Occipital lobe (tissue), 3 donors: ENCODE results near the gene RYR2. TPM values are rescaled to one million over a fixed set of nuclear protein-coding genes. Genes with fewer than 3 reads are reported as not detected.
"Not testable (repeated sequence)": the region's sequence is repeated elsewhere in the genome, so short reads cannot be mapped to it uniquely, and the experiment has no call there.

Experiments used
- DNase-seq: peaks from one replicate; lab custom pipeline; 2025; lab: John Stamatoyannopoulos, UW
- small RNA-seq: library from RNA; depleted of rRNA; stranded (forward); fragments of <200 nt; gene quantifications from one replicate; pipeline ENCODE3, GENCODE V24; 2014
- total RNA-seq: library from RNA; depleted of rRNA; stranded (reverse); fragments of >200 nt; gene quantifications from one replicate; pipeline ENCODE4 v1.2.3, GENCODE V29; 2014

RYR2 gene
- total RNA-seq, 1 donor from 2014 or later = 40.7 TPM

DNA sequence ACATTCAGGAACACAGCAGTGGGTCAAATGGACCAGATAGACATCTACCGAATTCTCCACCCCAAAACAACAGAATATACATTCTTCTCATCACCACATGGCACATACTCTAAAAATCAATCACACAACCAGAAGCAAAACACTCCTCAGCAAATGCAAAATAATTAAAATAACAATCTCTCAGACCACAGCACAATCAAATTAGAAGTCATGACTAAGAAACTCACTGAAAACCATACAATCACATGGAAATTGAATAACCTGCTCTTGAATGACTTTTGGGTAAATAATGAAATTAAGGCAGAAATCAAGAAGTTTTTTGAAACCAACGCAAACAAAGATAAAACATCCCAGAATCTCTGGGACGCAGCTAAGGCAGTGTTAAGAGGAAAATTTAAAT lies 799.5 kb downstream of the RYR2 start:
- no peak for DNase-seq

DNA sequence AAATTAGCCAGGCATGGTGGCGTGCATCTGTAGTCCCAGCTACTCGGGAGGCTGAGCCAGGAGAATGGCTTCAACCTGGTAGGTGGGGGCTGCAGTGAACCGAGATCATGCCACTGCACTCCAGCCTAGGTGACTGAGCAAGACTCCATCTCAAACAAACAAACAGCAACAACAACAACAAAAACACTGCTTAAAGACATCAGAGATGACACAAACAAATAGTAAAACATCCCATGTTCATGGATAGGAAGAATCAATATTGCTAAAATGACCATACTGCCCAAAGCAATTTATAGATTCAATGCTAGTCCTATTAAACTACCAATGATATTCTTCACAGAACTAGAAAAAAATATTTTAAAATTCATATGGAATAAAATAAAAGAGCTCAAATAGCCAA lies 801.5 kb downstream of the RYR2 start:
- not testable (repeated sequence) for DNase-seq

DNA sequence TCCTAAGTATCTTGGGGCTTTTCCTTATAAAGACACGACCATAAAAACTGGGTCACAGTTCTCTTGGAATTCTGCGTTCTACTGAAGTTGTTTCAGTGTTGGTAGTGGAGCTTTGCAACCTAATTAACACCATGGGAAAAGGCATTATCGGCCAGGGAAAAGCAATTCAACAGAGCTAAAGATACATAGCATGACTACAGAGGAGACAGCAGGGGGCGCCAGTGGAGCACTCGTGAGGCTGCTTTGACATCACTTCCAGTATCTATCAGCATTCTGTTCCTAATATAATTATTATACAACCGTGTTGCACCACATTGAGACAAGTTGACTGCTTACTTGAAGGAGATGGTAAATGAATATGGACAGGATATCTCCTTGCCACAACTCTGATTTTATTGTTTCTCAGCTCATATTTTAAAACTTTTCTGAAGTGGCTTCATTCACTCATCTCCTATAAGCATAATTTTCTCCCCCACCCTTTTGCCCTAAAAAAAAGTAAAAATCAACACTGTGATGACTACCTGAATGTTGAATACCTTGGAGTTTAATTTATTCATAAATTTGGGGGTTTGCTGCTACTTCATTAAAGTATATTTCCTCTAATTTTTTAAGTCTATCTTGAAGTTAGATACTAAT lies 809.3 kb downstream of the RYR2 start:
- peak; percentile 20 for DNase-seq

DNA sequence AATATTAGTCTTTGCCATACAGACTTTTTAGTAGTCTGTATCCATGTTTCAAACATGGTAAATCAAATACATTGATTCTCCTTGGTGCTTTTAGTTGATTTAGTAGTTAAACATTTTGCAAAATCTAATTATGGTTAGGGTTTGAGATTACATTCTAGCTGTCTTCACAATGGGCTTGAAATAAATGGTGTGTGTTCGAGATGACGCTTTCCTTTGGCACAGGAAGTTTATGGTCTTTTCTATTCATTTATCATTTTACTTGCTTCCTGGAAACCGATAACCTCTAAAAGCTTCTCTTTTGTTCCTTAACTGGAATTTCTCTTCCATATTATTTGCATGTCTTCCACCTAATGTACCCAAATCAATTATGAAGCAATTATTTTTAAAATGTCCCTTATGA lies 810.4 kb downstream of the RYR2 start:
- no peak for DNase-seq

DNA sequence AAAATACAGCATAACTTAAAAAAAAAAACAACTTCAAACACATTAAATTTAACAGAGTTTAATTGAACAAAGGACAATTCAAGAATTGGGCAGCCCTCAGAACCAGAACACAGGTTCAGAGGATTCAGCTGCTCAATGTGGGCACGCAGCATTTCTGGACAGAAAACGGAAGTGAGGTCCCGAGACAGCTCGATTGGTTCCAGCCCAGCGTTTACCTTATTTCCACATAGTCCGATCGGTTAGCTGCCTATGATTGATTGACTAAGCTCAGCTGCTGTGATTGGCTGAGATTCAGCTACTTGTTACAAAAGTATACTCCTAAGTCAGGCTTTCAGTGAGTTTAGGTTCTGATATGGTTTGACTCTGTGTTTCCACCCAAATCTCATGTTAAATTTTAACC lies 815.5 kb downstream of the RYR2 start:
- DNase-seq = no peak

DNA sequence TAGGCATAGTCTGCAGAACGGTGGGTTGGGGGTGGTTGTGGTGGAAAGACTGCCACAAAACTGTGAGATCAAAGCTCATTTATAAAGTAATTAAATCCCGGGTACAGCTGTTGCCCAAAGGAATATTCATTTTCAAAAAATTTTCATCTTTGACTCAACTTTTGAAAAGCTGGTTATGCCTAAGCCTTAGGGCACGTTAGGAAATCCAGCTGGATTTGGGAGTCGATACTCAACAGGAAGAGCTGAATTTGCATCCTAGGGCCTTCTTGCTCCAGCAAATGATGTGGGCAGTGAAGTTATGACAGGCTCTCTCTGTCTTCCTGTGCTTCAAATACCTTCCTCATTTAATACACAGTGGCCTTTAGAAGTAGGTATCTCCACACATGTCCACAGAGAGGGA lies 817.0 kb downstream of the RYR2 start:
- no peak for DNase-seq

DNA sequence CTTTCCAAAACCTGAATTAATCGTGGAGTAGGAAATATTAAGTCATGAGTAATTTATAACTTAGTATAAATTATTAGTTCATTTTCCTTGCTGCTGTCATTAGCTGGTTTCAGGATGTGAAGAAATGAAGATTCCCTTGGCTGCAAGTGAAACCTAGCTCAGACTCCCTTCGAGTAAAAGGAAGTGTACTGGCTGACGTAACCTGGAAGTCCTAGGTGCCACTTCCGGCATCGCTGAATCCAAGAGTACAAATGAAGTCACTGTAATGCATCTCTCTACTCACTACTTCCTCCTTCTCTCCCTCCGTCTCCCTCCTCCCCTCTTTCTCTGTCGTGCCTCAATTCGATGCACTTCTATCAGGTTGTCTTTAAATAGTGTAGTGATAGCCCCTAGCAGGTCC lies 820.0 kb downstream of the RYR2 start:
- DNase-seq = no peak

DNA sequence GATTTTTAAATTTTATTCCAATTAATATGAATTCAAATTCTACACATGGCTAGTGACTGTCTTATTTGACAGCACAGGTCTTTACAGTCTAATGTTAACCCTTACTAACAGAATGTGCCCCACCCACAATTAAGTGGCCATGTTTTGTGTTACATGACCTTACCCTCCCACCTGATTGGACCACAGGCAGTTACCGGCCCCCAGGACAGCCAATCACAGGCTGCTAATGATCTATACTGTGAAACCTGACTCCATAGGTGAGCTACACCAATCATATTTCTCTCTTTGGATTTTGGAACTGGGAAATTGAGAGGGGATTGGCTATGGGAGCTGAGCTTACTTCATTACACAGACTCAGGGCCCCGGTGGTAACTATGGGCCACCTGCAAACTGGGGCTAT lies 821.2 kb downstream of the RYR2 start:
- no peak for DNase-seq

DNA sequence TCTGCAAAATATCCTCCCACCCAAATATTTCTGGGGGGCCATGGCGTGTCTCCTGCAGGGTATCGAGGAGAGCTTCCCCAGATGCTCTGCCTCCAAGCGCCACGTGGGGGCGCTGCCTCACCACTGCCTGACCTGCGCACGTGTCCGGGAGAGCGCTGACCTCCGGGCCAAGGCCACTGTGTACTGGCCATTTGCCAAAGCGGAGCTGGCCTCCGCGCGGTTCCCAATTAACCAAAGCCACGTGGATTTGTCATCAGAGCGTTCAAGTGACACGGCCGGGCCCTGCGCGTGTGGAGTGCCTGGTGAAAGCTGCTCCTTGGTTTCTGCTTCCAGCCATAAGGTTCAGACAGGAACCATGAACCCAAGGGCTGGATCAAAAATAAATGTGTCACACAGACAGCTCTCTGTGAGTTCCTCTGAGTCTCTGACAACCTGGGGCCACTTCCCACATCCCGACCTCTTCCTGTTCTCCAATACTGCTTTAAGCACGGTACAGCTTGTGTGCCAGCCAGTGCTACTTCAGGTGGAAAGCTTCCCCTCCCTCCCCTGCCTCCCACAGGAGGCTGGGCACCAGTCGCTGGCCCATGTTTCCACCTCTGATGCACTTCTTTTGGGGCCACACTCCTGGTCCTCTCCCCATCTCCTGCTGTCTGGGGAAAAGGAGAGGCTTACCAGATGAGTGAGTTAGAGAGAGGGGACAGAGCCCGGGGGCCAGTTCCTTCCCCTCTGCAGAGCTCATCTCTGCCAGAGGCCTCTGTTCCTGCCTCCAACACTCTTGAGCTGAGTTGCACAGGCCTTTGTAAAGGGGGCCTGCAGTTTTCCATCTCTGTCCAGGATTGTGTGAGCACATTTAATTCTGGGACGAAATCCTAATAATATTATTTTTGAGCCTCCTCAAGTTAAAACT lies 822.6 kb downstream of the RYR2 start:
- peak; percentile 63 for DNase-seq

DNA sequence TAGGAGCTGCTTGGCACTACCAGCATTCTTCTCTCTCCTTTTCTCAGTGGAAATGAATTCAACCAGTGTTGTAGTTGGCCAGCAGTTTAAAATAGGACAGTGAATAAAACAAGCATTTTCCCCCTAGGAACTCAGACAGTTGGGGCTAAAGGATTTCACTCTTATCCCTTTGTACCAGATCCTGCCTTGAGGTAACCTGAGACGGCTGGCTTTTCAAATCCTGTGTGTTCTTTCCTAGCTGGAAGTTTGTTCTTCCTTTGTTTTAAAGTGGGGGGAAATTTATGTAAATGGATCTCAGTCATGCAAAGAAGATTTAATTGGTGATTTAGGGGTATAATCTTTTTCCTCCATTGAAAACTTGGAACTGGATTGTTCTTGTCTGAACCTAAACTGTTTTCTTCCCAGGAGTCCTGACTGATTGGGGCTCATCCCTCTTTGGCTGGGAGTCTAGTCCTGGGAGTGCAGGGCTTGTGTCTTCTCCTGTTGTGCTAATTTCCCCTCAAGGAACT lies 825.5 kb downstream of the RYR2 start:
- DNase-seq = no peak

DNA sequence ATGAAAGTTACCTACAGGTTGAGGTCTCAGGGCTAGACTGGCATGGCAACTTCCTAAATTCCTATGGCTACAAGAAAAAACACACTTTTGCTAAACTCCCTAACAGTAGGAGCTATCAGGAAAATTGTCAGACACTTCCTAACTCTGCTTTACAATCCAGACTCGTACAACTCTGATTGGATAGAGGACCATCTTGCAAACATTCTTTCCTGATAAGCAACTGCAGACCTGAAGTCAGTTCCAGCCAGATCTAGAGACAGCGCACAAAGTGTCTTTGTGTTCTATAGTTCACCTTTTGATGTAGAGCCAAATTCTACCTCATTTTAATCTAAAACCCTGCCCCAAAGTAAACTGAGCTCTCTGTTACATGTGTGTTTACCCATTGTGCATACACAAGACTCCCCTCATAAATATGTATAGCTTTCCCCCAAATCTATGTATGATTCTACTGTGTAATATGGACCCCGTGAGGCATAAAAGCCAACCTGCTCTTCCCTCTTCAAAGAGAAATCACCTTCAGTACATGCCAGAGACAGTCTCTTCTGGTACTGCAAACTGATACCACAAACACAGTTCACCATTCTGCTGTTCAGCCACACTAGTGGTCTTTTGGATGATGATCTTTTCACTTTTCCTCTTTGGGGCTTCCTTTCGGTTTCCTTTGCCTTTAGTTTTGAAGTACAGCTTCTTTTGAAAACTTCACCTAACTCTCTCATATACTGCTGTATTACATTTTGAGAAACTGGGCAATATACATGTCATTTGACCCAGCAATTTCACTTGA lies 827.0 kb downstream of the RYR2 start:
- no peak for DNase-seq

DNA sequence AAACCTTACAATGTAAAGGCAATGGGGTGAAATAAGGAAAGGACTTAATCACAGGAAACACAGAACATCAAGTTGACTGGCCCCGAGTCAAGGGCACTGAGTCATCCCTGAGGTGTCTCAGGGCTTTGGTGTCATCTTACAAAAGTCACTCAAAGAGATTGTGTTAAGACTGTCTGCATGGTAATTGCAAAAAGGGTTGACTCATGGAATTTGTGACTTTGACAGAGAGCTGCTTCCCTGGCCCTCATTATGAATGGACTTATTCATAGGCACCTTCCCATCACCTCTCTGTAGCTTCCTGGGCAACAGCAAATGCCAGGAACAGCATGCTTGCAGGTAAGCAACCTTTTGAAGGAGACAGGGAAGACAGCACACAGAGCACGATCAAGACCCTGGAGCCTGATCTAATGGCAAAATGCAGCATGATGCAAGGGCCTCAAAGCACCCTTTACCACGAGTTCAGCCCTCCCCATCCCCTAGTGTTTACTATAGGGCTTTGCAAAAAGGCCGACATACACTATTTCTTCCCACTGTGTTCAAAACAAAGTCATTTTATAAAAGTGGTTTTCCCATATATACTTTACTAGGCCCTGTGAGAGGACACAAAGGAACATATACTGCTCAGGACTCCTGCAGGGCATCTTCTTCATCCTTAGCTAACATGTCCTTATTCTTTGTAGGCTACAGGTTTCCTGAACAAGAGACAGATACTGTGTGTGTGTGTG lies 831.7 kb downstream of the RYR2 start:
- no peak for DNase-seq

DNA sequence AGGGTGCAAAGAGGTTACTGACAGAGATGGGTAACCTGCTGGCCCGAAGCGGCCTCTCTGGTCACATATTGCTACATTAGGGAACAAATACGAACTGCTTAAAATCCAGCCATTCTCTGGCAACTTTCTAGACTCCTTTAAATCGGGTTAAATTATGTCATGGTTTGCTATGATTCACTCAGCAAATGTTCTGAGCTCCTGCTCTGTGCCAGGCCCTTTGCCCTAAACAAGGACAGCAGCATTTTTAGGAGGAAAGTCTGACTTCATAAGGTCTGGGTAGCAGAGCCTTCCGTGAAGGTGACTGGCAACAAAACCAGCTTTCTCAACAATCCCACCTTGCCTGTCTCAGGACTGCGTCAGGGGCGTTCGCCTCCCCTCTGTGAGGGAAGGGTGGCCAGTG lies 833.3 kb downstream of the RYR2 start:
- DNase-seq = no peak

DNA sequence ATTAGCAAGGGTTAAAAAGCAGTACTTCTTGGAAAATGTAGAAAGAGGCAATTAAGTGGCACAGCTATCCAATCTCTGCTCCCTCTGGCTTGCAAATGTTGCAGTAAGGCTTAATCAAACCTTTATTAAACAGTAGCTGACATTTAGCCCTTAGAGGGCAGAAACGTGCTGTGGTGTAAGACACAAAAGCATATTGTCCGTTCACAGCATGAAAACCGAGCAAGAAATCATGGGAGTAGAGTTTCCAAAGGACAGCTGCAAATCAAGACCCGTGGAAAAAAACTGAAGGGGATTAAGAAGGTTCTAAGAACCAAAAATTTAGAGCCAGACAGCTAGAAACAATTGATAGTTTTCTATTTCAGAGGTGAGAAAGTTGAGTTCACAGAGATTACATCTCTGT lies 835.6 kb downstream of the RYR2 start:
- DNase-seq = no peak

DNA sequence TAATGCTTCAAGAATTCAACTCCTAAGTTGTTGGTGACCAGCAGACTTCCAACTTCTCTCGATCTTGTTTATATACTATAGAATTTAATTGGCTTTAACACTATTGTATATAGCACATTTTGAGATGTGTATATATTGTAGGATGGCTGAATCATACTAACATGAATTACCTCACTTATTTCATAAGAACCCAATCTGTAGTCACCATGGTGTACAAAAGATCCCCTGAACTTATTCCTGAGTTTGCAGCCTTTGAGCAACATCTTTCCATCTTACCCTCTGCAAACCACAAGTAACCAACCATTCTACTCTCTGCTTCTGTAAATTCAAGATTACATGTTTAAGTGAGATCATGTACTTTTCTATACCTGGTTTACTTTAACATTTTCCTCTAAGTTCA lies 836.4 kb downstream of the RYR2 start:
- no peak for DNase-seq

DNA sequence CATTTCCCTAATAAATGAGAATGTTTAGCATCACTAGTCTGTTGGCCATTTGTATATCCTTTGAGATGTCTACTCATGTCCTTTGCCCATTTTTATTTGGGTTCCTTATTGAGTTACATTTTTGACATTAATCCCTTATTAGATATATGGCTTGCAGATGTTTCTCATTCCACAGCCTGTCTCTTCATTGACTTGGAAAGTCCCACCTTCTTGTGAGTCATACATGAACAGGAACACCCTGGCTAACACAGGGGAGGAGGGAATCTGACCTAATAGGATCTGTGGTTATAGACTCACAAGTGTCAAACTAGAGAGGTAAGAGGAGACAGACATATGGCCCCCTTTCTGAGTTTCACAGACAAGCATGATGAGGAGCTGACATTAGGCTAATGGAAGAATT lies 837.2 kb downstream of the RYR2 start:
- DNase-seq = no peak

Small RNA genes within 50 kb of the gene (small RNA-seq; reads per million reads assigned to genes)
- gene MIR4428 (not detected), gene RF00402 (not detected)

Other genes with a start within 250 kb of the RYR2 start
- gene MTR, start 246.9 kb upstream of the RYR2 start, total RNA-seq = 28.4 TPM
- not detected for gene MT1HL1, start 37.7 kb upstream of the RYR2 start, total RNA-seq